H9 (cell line): ENCODE results near the gene SCLY. TPM values are rescaled to one million over a fixed set of nuclear protein-coding genes. Genes with fewer than 3 reads are reported as not detected.

Experiments used
- DNase-seq: peaks from one replicate; pipeline ENCODE4 v3.0.0-alpha.2; 2017
- H2AFZ ChIP-seq: one replicate; pipeline ENCODE4 v1.6.1; 2013; ENCODE audit warnings: mild to moderate bottlenecking, low read length, control low read depth, moderate library complexity
- H2AK5ac ChIP-seq: 2 replicates; pipeline ENCODE4 v1.6.1; 2013; ENCODE audit warnings: low read length, control low read depth, mixed read lengths; ENCODE audit not compliant: insufficient read length
- H2BK120ac ChIP-seq: one replicate; pipeline ENCODE4 v1.6.1; 2013; ENCODE audit warnings: low read depth, mild to moderate bottlenecking, low read length, control low read depth, inconsistent platforms; ENCODE audit not compliant: poor library complexity, severe bottlenecking
- H2BK12ac ChIP-seq: 2 replicates; pipeline ENCODE4 v1.6.1; 2013; ENCODE audit warnings: low read length, control low read depth, mixed read lengths, low read depth; ENCODE audit not compliant: insufficient read length
- H2BK15ac ChIP-seq: 2 replicates; pipeline ENCODE4 v1.6.1; 2013; ENCODE audit warnings: low read depth, low read length, control low read depth
- H2BK20ac ChIP-seq: one replicate; pipeline ENCODE4 v1.6.1; 2013; ENCODE audit warnings: low read depth, mild to moderate bottlenecking, low read length, control low read depth, inconsistent platforms; ENCODE audit not compliant: poor library complexity, severe bottlenecking
- H2BK5ac ChIP-seq: 2 replicates; pipeline ENCODE4 v1.6.1; 2013; ENCODE audit warnings: low read length, control low read depth, mixed read lengths; ENCODE audit not compliant: insufficient read length
- H3K14ac ChIP-seq: 2 replicates; pipeline ENCODE4 v1.6.1; 2013; ENCODE audit warnings: low read length, control low read depth; ENCODE audit not compliant: insufficient read depth
- H3K18ac ChIP-seq: 2 replicates; pipeline ENCODE4 v1.6.1; 2013; ENCODE audit warnings: low read depth, mild to moderate bottlenecking, mixed read lengths, low read length, control low read depth; ENCODE audit not compliant: insufficient read length
- H3K23ac ChIP-seq: 2 replicates; pipeline ENCODE4 v1.6.1; 2013; ENCODE audit warnings: low read length, control low read depth, mixed read lengths, low read depth; ENCODE audit not compliant: insufficient read length
- H3K23me2 ChIP-seq: 2 replicates; pipeline ENCODE4 v1.6.1; 2013; ENCODE audit warnings: low read depth, mild to moderate bottlenecking, mixed read lengths, low read length, control low read depth; ENCODE audit not compliant: insufficient read length, poor library complexity, severe bottlenecking
- H3K27ac ChIP-seq: 2 replicates; pipeline ENCODE4 v1.5.1; 2013; ENCODE audit warnings: low read length, control low read depth, mixed read lengths, low read depth; ENCODE audit not compliant: insufficient read length
- H3K27me3 ChIP-seq: 2 replicates; pipeline ENCODE4 v1.6.1; 2013; ENCODE audit warnings: low read length, control low read depth, inconsistent platforms; ENCODE audit not compliant: insufficient read depth
- H3K4ac ChIP-seq: 2 replicates; pipeline ENCODE4 v1.6.1; 2013; ENCODE audit warnings: low read depth, mild to moderate bottlenecking, control low read depth, inconsistent platforms, low read length, moderate library complexity
- H3K4me1 ChIP-seq: 2 replicates; pipeline ENCODE4 v1.6.1; 2013; ENCODE audit warnings: low read length, control low read depth, inconsistent platforms; ENCODE audit not compliant: insufficient read depth
- H3K4me2 ChIP-seq: 2 replicates; pipeline ENCODE4 v1.6.1; 2013; ENCODE audit warnings: low read length, control low read depth, mixed read lengths; ENCODE audit not compliant: insufficient read length, insufficient read depth
- H3K56ac ChIP-seq: 2 replicates; pipeline ENCODE4 v1.6.1; 2013; ENCODE audit warnings: low read depth, mild to moderate bottlenecking, mixed read lengths, low read length, control low read depth; ENCODE audit not compliant: insufficient read length
- H3K79me1 ChIP-seq: 2 replicates; pipeline ENCODE4 v1.6.1; 2013; ENCODE audit warnings: low read depth, mild to moderate bottlenecking, moderate library complexity, low read length, control low read depth, inconsistent platforms; ENCODE audit not compliant: insufficient read depth, poor library complexity, severe bottlenecking
- H3K79me2 ChIP-seq: 2 replicates; pipeline ENCODE4 v1.6.1; 2013; ENCODE audit warnings: low read length, control low read depth, inconsistent platforms; ENCODE audit not compliant: insufficient read depth
- H3K9ac ChIP-seq: 2 replicates; pipeline ENCODE4 v1.6.1; 2013; ENCODE audit warnings: low read length, control low read depth, mixed read lengths; ENCODE audit not compliant: insufficient read length; ENCODE audit errors: extremely low read depth
- H3K9me3 ChIP-seq: one replicate; pipeline ENCODE4 v1.6.1; 2013; ENCODE audit warnings: low read depth, low read length, inconsistent platforms; ENCODE audit not compliant: control insufficient read depth
- H3T11ph ChIP-seq: one replicate; pipeline ENCODE4 v1.6.1; 2013; ENCODE audit warnings: mild to moderate bottlenecking, low read length, control low read depth, inconsistent platforms
- H4K20me1 ChIP-seq: one replicate; pipeline ENCODE4 v1.6.1; 2013; ENCODE audit not compliant: control insufficient read depth, insufficient read length, insufficient read depth
- H4K5ac ChIP-seq: 2 replicates; pipeline ENCODE4 v1.6.1; 2013; ENCODE audit warnings: low read depth, mild to moderate bottlenecking, mixed read lengths, low read length, control low read depth; ENCODE audit not compliant: insufficient read length
- H4K8ac ChIP-seq: replicated peaks from 2 replicates; pipeline ENCODE4 v1.6.1; 2013; ENCODE audit warnings: low read length, control low read depth, mixed read lengths, low read depth; ENCODE audit not compliant: insufficient read length
- H4K91ac ChIP-seq: 2 replicates; pipeline ENCODE4 v1.6.1; 2013; ENCODE audit warnings: low read depth, mild to moderate bottlenecking, moderate library complexity, mixed read lengths, low read length, control low read depth; ENCODE audit not compliant: insufficient read length
- H3K27ac Mint-ChIP-seq, 3 experiments: 2 replicates in 2 of 3; 3 replicates in 1 of 3; pipeline ENCODE4 v1.8.0; 2020 to 2021; ENCODE audit warnings: mixed read lengths in 3 of 3, mild to moderate bottlenecking in 1 of 3, moderate library complexity in 1 of 3
- H3K27me3 Mint-ChIP-seq: 2 replicates; pipeline ENCODE4 v1.8.0; 2021; ENCODE audit warnings: low read depth, mild to moderate bottlenecking, moderate library complexity, mixed read lengths
- H3K36me3 Mint-ChIP-seq, 3 experiments: 2 replicates in 2 of 3; 3 replicates in 1 of 3; pipeline ENCODE4 v1.8.0; 2020 to 2021; ENCODE audit warnings: low read depth in 3 of 3, mixed read lengths in 3 of 3; ENCODE audit not compliant: insufficient read depth in 1 of 3
- H3K4me1 Mint-ChIP-seq, 2 experiments: 2 replicates each; pipeline ENCODE4 v1.8.0; 2020; ENCODE audit warnings: mixed read lengths in 2 of 2
- H3K4me3 Mint-ChIP-seq, 2 experiments: 2 replicates in 1 of 2; 3 replicates in 1 of 2; pipeline ENCODE4 v1.8.0; 2020 to 2021; ENCODE audit warnings: mild to moderate bottlenecking in 2 of 2, mixed read lengths in 2 of 2, moderate library complexity in 1 of 2
- H3K9me3 Mint-ChIP-seq, 2 experiments: 2 replicates in 1 of 2; 3 replicates in 1 of 2; pipeline ENCODE4 v1.8.0; 2020; ENCODE audit warnings: mild to moderate bottlenecking in 2 of 2, mixed read lengths in 2 of 2, moderate library complexity in 1 of 2
- WGBS: extraction: QIAGEN DNeasy Blood & Tissue Kit; methylation state at CpG from one replicate; pipeline ENCODE4 v1.1.7; 2013; ENCODE audit warnings: missing lambda C conversion rate, low lambda C conversion rate, mixed read lengths; ENCODE audit not compliant: insufficient read length; ENCODE audit errors: extremely low coverage; 5-methylcytosine and 5-hydroxymethylcytosine counted together
- total RNA-seq: library from RNA; stranded (reverse); gene quantifications from 2 replicates; pipeline ENCODE4 v1.2.1, GENCODE V29; 2021
- TF ChIP-seq, protein P1 (sequence below): fragments of 200-600 bp; sonication (generic); conservative IDR thresholded peaks from 3 replicates; pipeline ENCODE4 v1.8.0; 2021; ENCODE audit warnings: antibody characterized with exemption, mild to moderate bottlenecking

SCLY gene
- total RNA-seq, 1 experiment from 2014 or later, result 55.3 TPM

DNA sequence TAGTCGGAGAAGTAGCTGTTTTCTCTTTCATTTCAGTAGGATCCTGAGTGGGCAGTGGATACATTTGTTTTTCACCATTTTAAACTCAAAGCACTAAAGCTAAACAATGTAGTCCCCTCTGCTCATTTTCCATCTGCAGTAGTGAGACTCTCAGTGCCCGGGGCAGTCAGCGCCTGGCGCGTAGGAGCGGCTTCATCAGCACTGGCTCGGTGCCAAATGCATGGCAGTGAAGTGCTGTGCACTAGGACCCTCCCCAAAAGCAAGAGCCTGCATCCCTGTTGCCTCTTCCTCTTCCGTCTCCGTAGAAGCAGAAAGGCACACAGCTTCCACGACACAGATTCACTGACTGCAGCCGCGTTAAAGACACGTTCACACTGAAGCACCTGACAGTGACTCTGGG lies 20.3 kb downstream of the SCLY start:
- H3K79me2 ChIP-seq, result no peaks in the 10 kb centered on the region
- H3T11ph ChIP-seq, result no peak overlapping the region
- no peak overlapping the region for H3K56ac ChIP-seq
- peaks cover 2% of the 10 kb centered on the region for H3K79me1 ChIP-seq
- Mint-ChIP-seq H3K4me1 (peaks cover 29 to 31% of the 10 kb centered on the region in 2 experiments), H3K36me3 (peaks cover 62 to 85% (median 76%) of the 10 kb centered on the region in 3 experiments), H3K27me3 (no peaks in the 10 kb centered on the region), H3K27ac (peak overlapping the region; percentile 74 to 91 (median 82); a peak in 5 of 7 replicates), H3K4me3 (no peak overlapping the region), H3K9me3 (0 out of 5 replicates have a peak, but pooled peaks cover 0 to 5% of the 10 kb centered on the region in 2 experiments)
- no peaks in the 10 kb centered on the region for H3K9me3 ChIP-seq
- no peak overlapping the region for H4K91ac ChIP-seq
- H3K27ac ChIP-seq, result no peak overlapping the region
- H2BK15ac ChIP-seq, result no peak overlapping the region
- no peak overlapping the region for H4K8ac ChIP-seq
- H3K23me2 ChIP-seq, result no peaks in the 10 kb centered on the region
- no peak overlapping the region for H3K18ac ChIP-seq
- no peak overlapping the region for H3K9ac ChIP-seq
- H3K14ac ChIP-seq, result no peak overlapping the region
- no peak overlapping the region for H2AFZ ChIP-seq
- no peak overlapping the region for H2BK12ac ChIP-seq
- no peak overlapping the region for H2BK20ac ChIP-seq
- no peak for DNase-seq
- H4K20me1 ChIP-seq, result no peaks in the 10 kb centered on the region
- no peak overlapping the region for H2AK5ac ChIP-seq
- no peak overlapping the region for H2BK120ac ChIP-seq
- H3K4me2 ChIP-seq, result no peak overlapping the region
- no peak overlapping the region for H3K23ac ChIP-seq
- H3K4me1 ChIP-seq, result no peaks in the 10 kb centered on the region
- peak overlapping the region; percentile 46 for H2BK5ac ChIP-seq
- H3K27me3 ChIP-seq, result no peaks in the 10 kb centered on the region
- TF ChIP-seq, protein P1, sequence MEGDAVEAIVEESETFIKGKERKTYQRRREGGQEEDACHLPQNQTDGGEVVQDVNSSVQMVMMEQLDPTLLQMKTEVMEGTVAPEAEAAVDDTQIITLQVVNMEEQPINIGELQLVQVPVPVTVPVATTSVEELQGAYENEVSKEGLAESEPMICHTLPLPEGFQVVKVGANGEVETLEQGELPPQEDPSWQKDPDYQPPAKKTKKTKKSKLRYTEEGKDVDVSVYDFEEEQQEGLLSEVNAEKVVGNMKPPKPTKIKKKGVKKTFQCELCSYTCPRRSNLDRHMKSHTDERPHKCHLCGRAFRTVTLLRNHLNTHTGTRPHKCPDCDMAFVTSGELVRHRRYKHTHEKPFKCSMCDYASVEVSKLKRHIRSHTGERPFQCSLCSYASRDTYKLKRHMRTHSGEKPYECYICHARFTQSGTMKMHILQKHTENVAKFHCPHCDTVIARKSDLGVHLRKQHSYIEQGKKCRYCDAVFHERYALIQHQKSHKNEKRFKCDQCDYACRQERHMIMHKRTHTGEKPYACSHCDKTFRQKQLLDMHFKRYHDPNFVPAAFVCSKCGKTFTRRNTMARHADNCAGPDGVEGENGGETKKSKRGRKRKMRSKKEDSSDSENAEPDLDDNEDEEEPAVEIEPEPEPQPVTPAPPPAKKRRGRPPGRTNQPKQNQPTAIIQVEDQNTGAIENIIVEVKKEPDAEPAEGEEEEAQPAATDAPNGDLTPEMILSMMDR, result no peak
- H3K4ac ChIP-seq, result no peak overlapping the region
- no CpG with 5 or more reads among the region's 13 CpGs for WGBS
- H4K5ac ChIP-seq, result no peak overlapping the region
